Measurements from ENCODE around the gene FAM89B.

Gene FAM89B

GRCh38 chr11:65591939-65592857, 19.9 kb downstream of the FAM89B start:
- no peak for DNase-seq

GRCh38 chr11:65592858-65593517, 20.6 kb downstream of the FAM89B start:
- no peak for DNase-seq

- peak; percentile 79 for DNase-seq
Measured at GRCh38 chr11:65593518-65594414, 21.4 kb downstream of the FAM89B start.

DNA sequence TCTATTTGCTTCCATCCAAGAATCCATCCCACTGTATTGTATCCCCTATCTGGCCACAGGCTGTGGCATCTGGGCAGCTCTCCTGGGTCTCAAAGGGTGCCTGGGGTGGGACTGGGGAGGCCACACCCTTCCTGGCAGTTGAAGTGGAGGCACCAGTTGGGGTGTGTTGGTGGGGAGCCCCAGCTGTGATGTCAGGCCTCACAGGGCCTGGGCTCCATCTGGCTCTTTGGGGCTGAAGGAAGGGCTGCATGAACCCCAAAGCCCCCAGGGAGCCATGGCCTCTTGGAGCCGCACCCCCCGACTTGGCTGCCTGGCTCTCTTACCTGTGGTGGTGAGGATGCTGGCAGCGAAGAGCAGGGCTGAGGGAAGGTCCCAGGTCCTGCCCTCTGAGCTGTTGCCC, 22.8 kb downstream of the FAM89B start:
- DNase-seq = no peak

GRCh38 chr11:65595543-65596281, 23.4 kb downstream of the FAM89B start, which contains the start of gene KCNK7:
Gene KCNK7 (minus strand): TSS chr11:65595800. CDS start chr11:65595772, 28 bp downstream.
- no peak for DNase-seq

GRCh38 chr11:65596520-65596919, 24.2 kb downstream of the FAM89B start:
- no peak for DNase-seq

DNA sequence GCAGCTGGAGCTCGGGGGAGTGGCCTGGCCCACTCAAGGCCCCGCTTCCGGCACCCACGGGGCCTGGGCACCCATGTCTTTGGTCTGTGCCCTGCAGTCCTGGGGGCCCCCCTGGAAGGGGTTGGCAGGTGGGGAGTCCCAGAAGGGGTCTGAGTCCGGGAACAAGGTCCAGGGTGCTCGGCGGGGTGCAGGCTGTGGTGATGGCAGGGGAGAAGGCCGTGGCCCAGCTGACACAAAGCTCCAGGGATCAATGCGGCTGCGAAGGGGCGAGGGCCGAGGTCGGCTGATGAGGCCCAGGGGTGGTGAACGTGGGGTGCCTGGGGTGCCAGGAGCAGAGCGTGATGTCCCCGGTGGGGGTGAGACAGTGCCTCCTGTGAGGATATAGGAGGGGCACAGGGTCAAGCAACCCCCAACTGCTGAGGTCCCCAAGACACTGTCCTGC, 25.9 kb downstream of the FAM89B start:
- no peak for DNase-seq

DNA sequence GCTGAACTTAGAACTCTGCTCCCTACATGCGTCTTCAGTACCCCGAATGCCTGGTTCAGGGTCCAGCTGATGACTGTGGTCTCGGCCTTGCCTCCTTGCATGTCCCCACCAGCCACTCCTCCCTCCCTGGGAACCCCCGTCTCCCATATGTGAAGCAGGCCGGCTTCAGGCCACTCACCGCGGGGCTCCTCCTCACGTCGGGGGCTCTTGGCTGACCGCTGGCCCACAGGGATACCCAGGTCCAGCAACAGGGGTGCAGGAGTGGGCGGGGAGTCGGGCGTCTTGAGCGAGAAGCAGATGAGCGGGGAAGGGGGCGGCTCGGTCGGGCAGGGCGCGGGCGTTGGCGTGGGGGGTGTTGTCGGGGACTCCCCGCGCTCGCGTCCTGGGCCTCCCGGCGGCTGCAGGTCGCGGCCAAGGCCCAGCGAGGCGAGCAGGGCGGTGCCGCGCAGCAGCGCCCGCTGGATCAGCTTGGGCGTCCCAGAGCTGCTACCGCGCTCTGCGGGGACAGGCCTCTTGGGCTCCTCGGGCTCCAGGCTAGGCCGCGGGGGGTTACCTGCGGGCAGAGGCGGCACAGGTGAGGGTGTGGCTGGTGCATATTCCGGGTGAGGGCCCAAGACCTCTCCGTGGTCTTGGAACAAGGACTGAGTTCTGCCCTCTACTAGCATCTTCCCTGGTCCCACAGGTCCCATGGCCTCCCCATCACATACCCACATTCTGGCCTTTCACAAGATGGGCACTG, 27.0 kb downstream of the FAM89B start:
- DNase-seq = no peak

GRCh38 chr11:65599955-65600246, 27.6 kb downstream of the FAM89B start:
- DNase-seq = no peak

DNA sequence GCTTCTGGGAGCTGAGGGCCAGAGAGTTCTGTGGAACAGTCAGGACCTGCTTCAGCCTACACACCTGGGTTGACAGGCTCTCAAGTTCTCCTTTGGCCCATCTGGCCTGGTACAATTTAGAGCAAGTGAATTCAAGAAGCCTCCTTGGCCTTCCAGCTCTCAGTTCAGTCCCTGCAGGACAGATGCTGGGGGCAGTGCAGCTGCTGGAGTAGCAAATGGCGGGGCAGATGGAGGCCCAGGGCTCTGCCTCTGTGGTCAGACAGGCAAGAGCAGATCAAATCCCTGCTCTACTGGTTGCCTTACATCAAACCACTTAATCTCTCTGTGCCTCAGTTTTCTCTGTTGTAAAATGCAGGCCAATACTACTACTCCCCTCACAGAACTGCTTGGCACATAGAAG, 31.9 kb downstream of the FAM89B start:
- no peak for DNase-seq

- DNase-seq = no peak
Measured at GRCh38 chr11:65606876-65607613, 34.7 kb downstream of the FAM89B start.

GRCh38 chr11:65607614-65608426, 35.5 kb downstream of the FAM89B start:
- DNase-seq = no peak

GRCh38 chr11:65609229-65609628, 36.9 kb downstream of the FAM89B start:
- DNase-seq = no peak

GRCh38 chr11:65609665-65610064, 37.3 kb downstream of the FAM89B start:
- no peak for DNase-seq

DNA sequence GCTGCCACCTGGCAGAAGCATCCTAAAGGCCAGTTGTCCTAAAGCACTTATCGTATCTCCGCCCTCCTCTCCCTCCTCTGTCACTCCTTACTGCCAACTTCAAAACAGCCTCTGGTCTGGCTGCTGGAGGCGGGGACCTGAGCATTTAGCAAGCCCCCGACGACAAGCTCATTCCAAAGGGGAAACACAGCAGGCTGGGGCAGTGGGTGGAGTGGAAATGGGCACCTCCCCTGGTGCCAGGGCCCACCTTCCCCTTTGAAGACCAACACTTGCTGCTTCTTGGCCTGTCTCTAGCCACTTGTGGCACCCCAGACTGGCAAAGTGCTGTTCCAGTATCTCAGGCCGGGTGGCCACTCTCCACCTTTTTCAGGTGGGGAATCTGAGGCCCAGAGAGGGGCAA, 38.1 kb downstream of the FAM89B start:
- no peak for DNase-seq

DNA sequence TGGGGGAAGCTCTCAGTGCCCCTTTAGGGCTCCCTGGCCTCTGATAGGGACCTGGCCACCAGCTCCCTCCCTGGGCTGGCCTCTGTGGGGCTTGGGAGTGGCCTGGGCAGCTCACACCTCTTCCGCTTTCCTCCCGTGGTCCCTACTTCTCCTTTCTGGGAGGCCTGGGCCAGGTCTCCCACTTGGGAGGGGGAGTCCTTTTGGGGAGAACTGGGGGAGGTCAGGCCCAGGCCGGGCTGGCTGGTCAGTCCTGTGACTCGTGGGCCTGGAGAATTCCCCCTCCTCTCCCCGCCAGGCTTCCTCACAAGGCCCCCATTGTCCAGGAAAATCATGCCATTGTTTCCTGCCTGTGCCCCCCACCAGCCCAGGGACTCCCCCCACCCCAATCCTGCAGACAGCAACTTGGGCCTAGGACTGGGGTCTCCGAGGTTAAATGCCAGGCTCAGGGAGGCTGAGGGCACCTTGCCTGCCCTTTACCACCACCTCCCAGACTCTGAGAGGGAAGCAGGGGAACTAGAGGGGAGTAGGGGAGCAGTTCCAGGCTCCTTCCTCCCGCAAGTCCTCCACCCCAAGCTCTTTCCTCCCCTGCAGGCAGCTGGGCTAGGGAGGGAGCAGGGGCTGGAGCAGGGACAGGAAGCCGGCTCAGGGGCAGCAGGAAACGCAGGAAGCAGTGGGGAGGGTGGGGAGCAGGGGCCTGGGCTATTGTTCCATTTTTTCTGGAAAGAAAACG, 38.9 kb downstream of the FAM89B start:
- no peak for DNase-seq

- no peak for DNase-seq
Measured at GRCh38 chr11:65611758-65612603, 39.6 kb downstream of the FAM89B start.

DNA sequence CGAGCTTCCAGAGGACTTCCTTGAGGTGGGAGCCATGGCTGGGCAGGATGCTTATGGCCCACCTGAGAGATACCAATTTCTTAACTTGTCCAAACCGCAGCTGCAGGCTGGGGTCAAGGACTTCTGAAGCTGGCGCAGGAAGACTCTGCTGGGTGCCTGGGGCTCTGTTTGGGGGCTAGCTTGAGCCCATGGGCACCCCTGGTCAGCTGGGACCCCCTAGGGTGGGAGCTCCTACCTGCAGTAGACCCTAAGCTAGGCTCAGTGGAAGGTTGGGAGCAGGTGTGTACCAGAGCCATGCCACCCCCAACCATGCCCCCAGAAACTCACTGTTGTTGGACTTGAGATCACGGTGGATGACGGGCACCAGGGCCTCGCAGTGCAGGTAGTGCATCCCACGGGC, 40.4 kb downstream of the FAM89B start:
- DNase-seq = no peak
